WTC11 (cell line): ENCODE measurements around the gene CDC42EP2. TPM values are rescaled to one million over a fixed set of nuclear protein-coding genes. Genes with fewer than 3 reads are reported as not detected.

ENCODE experiments used
- ATAC-seq: fragments of 200-7000 bp; cut with Tn5 transposase; 2 replicates; pipeline ENCODE4 v1.10.0; 2021; ENCODE audit warnings: mild to moderate bottlenecking, moderate library complexity
- CTCF ChIA-PET: fragments of 300-600 bp; sonication (Branson Sonifier 250); formaldehyde crosslinking; loops from one replicate; lab custom pipeline; 2021; ENCODE audit warnings: antibody characterized with exemption; lab: Charles Lee
- POLR2A ChIA-PET: fragments of 350-600 bp; sonication (Branson Sonifier 250); formaldehyde crosslinking; loops from one replicate; lab custom pipeline; 2021; ENCODE audit warnings: antibody characterized with exemption; lab: Charles Lee
- DNase-seq: peaks from one replicate; pipeline ENCODE4 v3.0.0; 2021; ENCODE audit warnings: low spot score
- H3K27ac Mint-ChIP-seq: 2 replicates; pipeline ENCODE4 v1.8.0; 2021; ENCODE audit warnings: mixed read lengths
- H3K27me3 Mint-ChIP-seq: 2 replicates; pipeline ENCODE4 v1.8.0; 2021; ENCODE audit warnings: low read depth, mild to moderate bottlenecking, moderate library complexity, mixed read lengths
- H3K36me3 Mint-ChIP-seq: 2 replicates; pipeline ENCODE4 v1.8.0; 2021; ENCODE audit warnings: mixed read lengths
- H3K4me1 Mint-ChIP-seq: 2 replicates; pipeline ENCODE4 v1.8.0; 2022; ENCODE audit warnings: mixed read lengths
- H3K4me3 Mint-ChIP-seq: 2 replicates; pipeline ENCODE4 v1.8.0; 2021; ENCODE audit warnings: mild to moderate bottlenecking, moderate library complexity, mixed read lengths
- H3K9me3 Mint-ChIP-seq: 2 replicates; pipeline ENCODE4 v1.8.0; 2021; ENCODE audit warnings: mixed read lengths
- ARID4B ChIP-seq: sonication (generic); formaldehyde crosslinking; IDR thresholded peaks from 2 replicates; pipeline ENCODE4 v1.8.0; 2023; ENCODE audit warnings: missing genetic modification reagents, mild to moderate bottlenecking, borderline replicate concordance
- ATF3 ChIP-seq: sonication (generic); formaldehyde crosslinking; conservative IDR thresholded peaks from 2 replicates; pipeline ENCODE4 v1.8.1; 2022; ENCODE audit warnings: mild to moderate bottlenecking, missing genetic modification reagents
- ATF6 ChIP-seq: sonication (generic); formaldehyde crosslinking; IDR thresholded peaks from 2 replicates; pipeline ENCODE4 v1.8.1; 2023; ENCODE audit warnings: mild to moderate bottlenecking, missing genetic modification reagents
- CBFB ChIP-seq: sonication (generic); formaldehyde crosslinking; IDR thresholded peaks from 2 replicates; pipeline ENCODE4 v1.8.1; 2022; ENCODE audit warnings: mild to moderate bottlenecking, low read depth, missing genetic modification reagents
- ELF4 ChIP-seq: sonication (generic); formaldehyde crosslinking; IDR thresholded peaks from 2 replicates; pipeline ENCODE4 v1.8.1; 2022; ENCODE audit warnings: low read depth, mild to moderate bottlenecking, moderate library complexity, missing genetic modification reagents
- ESRRA ChIP-seq: sonication (generic); formaldehyde crosslinking; IDR thresholded peaks from 2 replicates; pipeline ENCODE4 v1.8.1; 2022; ENCODE audit warnings: mild to moderate bottlenecking, missing genetic modification reagents, borderline replicate concordance
- ETV6 ChIP-seq: sonication (generic); formaldehyde crosslinking; IDR thresholded peaks from 2 replicates; pipeline ENCODE4 v1.8.1; 2022; ENCODE audit warnings: mild to moderate bottlenecking, missing genetic modification reagents
- GABPB1 ChIP-seq: sonication (generic); formaldehyde crosslinking; IDR thresholded peaks from 2 replicates; pipeline ENCODE4 v1.8.1; 2023; ENCODE audit warnings: mild to moderate bottlenecking, missing genetic modification reagents
- MXD4 ChIP-seq: fragments of 250-450 bp; sonication (Bioruptor Pico); IDR thresholded peaks from 2 replicates; pipeline ENCODE4 v1.8.0; 2021; ENCODE audit warnings: mild to moderate bottlenecking, moderate library complexity, borderline replicate concordance
- NFATC4 ChIP-seq: fragments of 250-450 bp; sonication (Bioruptor Pico); IDR thresholded peaks from 2 replicates; pipeline ENCODE4 v1.9.0; 2021; ENCODE audit warnings: mild to moderate bottlenecking
- NR2C2 ChIP-seq: sonication (generic); formaldehyde crosslinking; IDR thresholded peaks from 2 replicates; pipeline ENCODE4 v1.8.0; 2022; ENCODE audit warnings: mild to moderate bottlenecking, missing genetic modification reagents
- PREB ChIP-seq: sonication (generic); formaldehyde crosslinking; IDR thresholded peaks from 2 replicates; pipeline ENCODE4 v1.8.1; 2022; ENCODE audit warnings: mild to moderate bottlenecking, missing genetic modification reagents, moderate library complexity, borderline replicate concordance
- RORB ChIP-seq: fragments of 250-450 bp; sonication (Bioruptor Pico); IDR thresholded peaks from 2 replicates; pipeline ENCODE4 v1.9.0; 2021; ENCODE audit warnings: mild to moderate bottlenecking
- SMAD3 ChIP-seq: sonication (generic); formaldehyde crosslinking; IDR thresholded peaks from 2 replicates; pipeline ENCODE4 v1.8.0; 2022; ENCODE audit warnings: missing genetic modification reagents, mild to moderate bottlenecking, borderline replicate concordance
- TEAD1 ChIP-seq: sonication (generic); formaldehyde crosslinking; IDR thresholded peaks from 2 replicates; pipeline ENCODE4 v1.8.0; 2022; ENCODE audit warnings: mild to moderate bottlenecking, missing genetic modification reagents
- TEAD4 ChIP-seq: sonication (generic); formaldehyde crosslinking; IDR thresholded peaks from 2 replicates; pipeline ENCODE4 v1.8.0; 2022; ENCODE audit warnings: mild to moderate bottlenecking, missing genetic modification reagents
- TP53 ChIP-seq: sonication (generic); formaldehyde crosslinking; IDR thresholded peaks from 2 replicates; pipeline ENCODE4 v1.8.1; 2023; ENCODE audit warnings: mild to moderate bottlenecking, missing genetic modification reagents
- USF2 ChIP-seq: sonication (generic); formaldehyde crosslinking; IDR thresholded peaks from 2 replicates; pipeline ENCODE4 v1.8.1; 2023; ENCODE audit warnings: mild to moderate bottlenecking, missing genetic modification reagents, moderate library complexity
- ZNF121 ChIP-seq: sonication (generic); formaldehyde crosslinking; IDR thresholded peaks from 2 replicates; pipeline ENCODE4 v1.8.0; 2023; ENCODE audit warnings: missing genetic modification reagents
- ZNF317 ChIP-seq: sonication (generic); formaldehyde crosslinking; IDR thresholded peaks from 2 replicates; pipeline ENCODE4 v1.8.1; 2023; ENCODE audit warnings: low read depth, mild to moderate bottlenecking, moderate library complexity, missing genetic modification reagents, borderline replicate concordance
- ZNF512 ChIP-seq: sonication (generic); formaldehyde crosslinking; IDR thresholded peaks from 2 replicates; pipeline ENCODE4 v1.8.1; 2022; ENCODE audit warnings: missing genetic modification reagents, borderline replicate concordance
- total RNA-seq: library from RNA; stranded (reverse); gene quantifications from 3 replicates; pipeline ENCODE4 v1.2.3, GENCODE V29; 2021

CDC42EP2 gene
- total RNA-seq, 1 experiment from 2014 or later, result 11.0 TPM

- no peaks in the 10 kb centered on the region for H3K9me3 Mint-ChIP-seq
- no peak overlapping the region for H3K4me3 Mint-ChIP-seq
- no peak overlapping the region for H3K27ac Mint-ChIP-seq
- no peak for ATAC-seq
- H3K36me3 Mint-ChIP-seq, result peaks cover 16% of the 10 kb centered on the region
- DNase-seq, result no peak
- peaks cover 11% of the 10 kb centered on the region for H3K4me1 Mint-ChIP-seq
- ChIA-PET CTCF (interaction anchor here (1.4 to 4.8 kb wide), 2 partner anchors 10 to 75 kb away, joined by 3 to 34 read pairs; partner anchors contain the start of gene CDC42EP2), POLR2A (no interaction called here)
- TF ChIP-seq ATF3 (CRISPR knock-in tag), result no peak
- no peak for TF ChIP-seq TP53 (CRISPR knock-in tag)
- TF ChIP-seq RORB (CRISPR knock-in tag), result no peak
- TF ChIP-seq SMAD3 (CRISPR knock-in tag), result no peak
- no peak for TF ChIP-seq ELF4 (CRISPR knock-in tag)
- TF ChIP-seq TEAD1 (CRISPR knock-in tag), result no peak
- TF ChIP-seq ZNF317 (CRISPR knock-in tag), result no peak
- TF ChIP-seq GABPB1, result no peak
- no peak for TF ChIP-seq NFATC4 (CRISPR knock-in tag)
- TF ChIP-seq ETV6 (CRISPR knock-in tag), result no peak
- no peak for TF ChIP-seq TEAD4 (CRISPR knock-in tag)
- TF ChIP-seq NR2C2 (CRISPR knock-in tag), result no peak
- peaks cover 3% of the 10 kb centered on the region for H3K27me3 Mint-ChIP-seq
Observed at GRCh38 chr11:65325435-65325834, 10.8 kb downstream of the CDC42EP2 start.

GRCh38 chr11:65327021-65327420 is 12.4 kb downstream of the CDC42EP2 start:
- ChIA-PET POLR2A (interaction anchor here (1.0 to 1.6 kb wide), 3 partner anchors 10 to 52 kb away, joined by 3 to 5 read pairs (median 4); partner anchors contain the start of gene CDC42EP2), CTCF (interaction anchor here (0.6 to 4.8 kb wide), 3 partner anchors 11 to 142 kb away, joined by 3 to 34 read pairs (median 4); partner anchors contain the start of gene CDC42EP2)
- Mint-ChIP-seq H3K36me3 (peaks cover 7% of the 10 kb centered on the region), H3K4me3 (no peak overlapping the region), H3K27ac (no peak overlapping the region), H3K4me1 (peaks cover 11% of the 10 kb centered on the region), H3K9me3 (no peaks in the 10 kb centered on the region), H3K27me3 (peaks cover 5% of the 10 kb centered on the region)
- ATAC-seq (no peak), DNase-seq (no peak)
- TF ChIP-seq ZNF121, result no peak
- TF ChIP-seq SMAD3 (CRISPR knock-in tag), result no peak
- no peak for TF ChIP-seq ZNF512 (CRISPR knock-in tag)
- TF ChIP-seq USF2 (CRISPR knock-in tag), result no peak
- TF ChIP-seq ATF6 (CRISPR knock-in tag), result no peak
- TF ChIP-seq ESRRA (CRISPR knock-in tag), result no peak
- no peak for TF ChIP-seq CBFB

- TF ChIP-seq MXD4 (CRISPR knock-in tag) (no peak), ARID4B (no peak), PREB (CRISPR knock-in tag) (no peak)
- DNase-seq (no peak), ATAC-seq (no peak)
- H3K27ac Mint-ChIP-seq, result no peak overlapping the region
- no peak overlapping the region; the same call in 1 of the 2 replicates for H3K4me3 Mint-ChIP-seq
- peaks cover 5% of the 10 kb centered on the region for H3K27me3 Mint-ChIP-seq
- H3K4me1 Mint-ChIP-seq, result peaks cover 8% of the 10 kb centered on the region
- ChIA-PET POLR2A (interaction anchor here (0.7 to 2.4 kb wide), 4 partner anchors 15 to 906 kb away, joined by 3 to 11 read pairs (median 4); partner anchors contain the start of genes CDC42EP2 and POLA2), CTCF (interaction anchor here (0.7 to 9.0 kb wide), 37 partner anchors 9 to 527 kb away, joined by 3 to 232 read pairs (median 4); partner anchors contain the start of genes CAPN1, CDC42EP2, FAU and MAP4K2)
- H3K9me3 Mint-ChIP-seq, result no peaks in the 10 kb centered on the region
- no peaks in the 10 kb centered on the region for H3K36me3 Mint-ChIP-seq
Observed at GRCh38 chr11:65329478-65329877, 14.8 kb downstream of the CDC42EP2 start.
